ENCODE data around the gene ATG4C.

Gene ATG4C

GRCh38 chr1:62841587-62842169 is 57.7 kb downstream of the ATG4C start:
- peak; percentile 63 for DNase-seq (ENCODE audit: low spot score)

DNA sequence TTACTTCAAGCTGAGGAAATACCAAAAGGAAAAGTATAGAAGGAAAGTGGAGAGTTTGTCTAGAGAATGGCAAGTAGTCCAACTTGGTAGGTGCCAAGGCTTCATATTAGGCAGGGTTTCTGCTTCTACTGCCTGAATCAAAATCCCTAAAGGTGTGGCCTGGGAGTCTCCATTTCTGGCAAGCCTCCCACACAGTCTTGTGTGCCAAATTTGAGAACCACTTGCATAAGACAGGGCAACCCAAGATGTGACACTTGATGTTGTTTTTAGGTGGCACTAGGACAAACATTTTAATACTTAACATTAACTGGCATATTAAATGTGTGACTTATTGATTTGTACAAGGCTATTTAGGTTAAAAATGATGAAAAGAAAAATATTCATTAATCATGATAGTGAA is 60.1 kb downstream of the ATG4C start:
- DNase-seq (ENCODE audit: low spot score): no peak

DNA sequence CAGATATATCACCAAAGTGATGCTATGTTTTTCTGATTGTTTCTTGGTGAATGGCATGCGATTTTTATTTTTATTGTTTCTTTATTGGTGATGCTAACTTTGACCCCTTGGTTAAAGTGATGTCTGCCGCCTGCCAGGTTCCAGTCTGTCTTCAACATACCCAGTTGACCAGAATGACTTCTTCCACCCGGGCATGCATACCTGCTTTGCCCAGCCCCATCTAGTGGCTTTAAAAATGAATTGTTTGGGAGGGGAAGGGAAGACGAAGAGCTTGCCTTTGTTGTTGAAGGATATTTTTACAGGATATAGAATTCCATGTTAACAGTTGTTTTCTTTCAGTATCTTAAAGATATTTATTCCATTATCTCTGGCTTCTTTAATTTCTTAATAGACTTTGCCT is 65.1 kb downstream of the ATG4C start:
- no peak for DNase-seq (ENCODE audit: low spot score)

DNA sequence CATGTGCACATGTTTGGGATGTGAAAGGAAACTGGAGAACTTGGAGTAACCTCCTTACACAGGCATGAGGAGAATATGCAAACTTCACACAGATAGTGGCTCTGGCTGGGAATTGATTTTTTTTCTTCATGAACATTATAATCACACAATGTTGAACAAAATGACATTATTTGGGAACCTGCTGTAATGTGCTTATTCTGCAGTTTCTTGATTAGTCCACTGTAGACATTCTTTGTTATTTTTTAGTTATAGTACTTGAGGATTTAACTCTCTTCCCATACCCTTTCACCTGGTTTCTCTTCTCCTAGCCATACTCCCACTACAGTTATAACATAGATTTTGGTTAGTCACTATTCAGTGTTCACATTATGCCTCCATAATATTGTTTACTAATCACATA is 68.3 kb downstream of the ATG4C start:
- no peak for DNase-seq (ENCODE audit: low spot score)

GRCh38 chr1:62856960-62857359 is 73.0 kb downstream of the ATG4C start:
- DNase-seq (ENCODE audit: low spot score): no peak

- DNase-seq (ENCODE audit: low spot score): no peak
These were observed 85.4 kb downstream of the ATG4C start for GRCh38 chr1:62869217-62869754.

DNA sequence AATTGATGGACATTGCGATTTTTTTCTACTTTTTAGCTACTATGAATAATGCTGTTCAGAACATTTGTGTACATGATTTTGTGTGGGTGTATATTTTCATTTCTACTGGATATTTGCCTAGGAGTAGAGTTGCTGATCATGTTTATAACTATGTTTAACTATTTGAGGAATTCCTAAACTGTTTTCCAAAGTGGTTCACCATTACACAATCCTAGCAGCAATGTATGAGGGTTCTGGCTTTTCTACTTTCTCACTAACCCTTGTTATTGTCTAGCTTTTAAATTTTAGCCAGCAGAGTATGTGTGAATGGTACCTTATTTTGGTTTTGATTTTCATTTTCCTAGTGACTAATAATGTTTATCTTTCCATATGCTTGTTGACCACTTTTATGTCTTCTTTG is 86.2 kb downstream of the ATG4C start:
- no peak for DNase-seq (ENCODE audit: low spot score)

DNA sequence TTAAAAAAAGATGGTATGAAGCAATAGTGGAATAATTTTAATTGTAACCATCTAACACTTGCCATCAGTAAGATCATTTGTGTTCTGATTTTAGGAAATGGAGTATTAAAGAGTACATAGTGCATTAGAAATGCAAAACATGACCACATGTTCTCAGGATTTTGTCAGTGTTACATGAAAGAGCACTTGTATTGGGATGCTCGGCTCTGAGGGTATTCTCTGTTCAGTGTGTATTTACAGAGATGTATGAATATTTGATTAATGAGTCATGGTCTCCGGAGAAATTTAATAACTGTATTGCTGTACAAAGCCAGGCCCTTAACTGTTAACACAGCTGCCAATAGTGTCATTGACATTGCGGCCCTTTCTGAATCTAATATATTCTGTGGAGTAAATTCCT is 91.7 kb downstream of the ATG4C start:
- DNase-seq (ENCODE audit: low spot score): no peak

- no peak for DNase-seq (ENCODE audit: low spot score)
These were observed 92.6 kb downstream of the ATG4C start for GRCh38 chr1:62876535-62876934.

DNA sequence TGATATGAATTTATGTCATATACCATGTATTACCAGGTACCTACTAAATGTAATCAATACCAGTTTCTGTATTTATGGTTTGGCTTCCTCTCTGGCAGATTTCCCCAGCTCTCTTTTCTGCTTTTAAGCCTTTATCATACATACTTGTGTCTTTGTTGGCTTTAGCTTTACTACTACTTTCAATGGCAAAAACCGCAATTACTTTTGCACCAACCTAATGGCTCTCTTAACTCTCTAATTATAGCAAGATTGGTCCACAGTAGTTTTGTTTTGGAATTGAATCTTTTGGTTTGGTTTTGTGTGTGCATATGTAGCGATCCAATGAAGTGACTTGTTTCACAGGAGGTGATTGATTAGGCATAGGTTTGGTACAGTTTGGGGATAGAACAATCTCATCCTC is 93.6 kb downstream of the ATG4C start:
- no peak for DNase-seq (ENCODE audit: low spot score)

GRCh38 chr1:62879962-62880361 is 96.0 kb downstream of the ATG4C start:
- no peak for DNase-seq (ENCODE audit: low spot score)

DNA sequence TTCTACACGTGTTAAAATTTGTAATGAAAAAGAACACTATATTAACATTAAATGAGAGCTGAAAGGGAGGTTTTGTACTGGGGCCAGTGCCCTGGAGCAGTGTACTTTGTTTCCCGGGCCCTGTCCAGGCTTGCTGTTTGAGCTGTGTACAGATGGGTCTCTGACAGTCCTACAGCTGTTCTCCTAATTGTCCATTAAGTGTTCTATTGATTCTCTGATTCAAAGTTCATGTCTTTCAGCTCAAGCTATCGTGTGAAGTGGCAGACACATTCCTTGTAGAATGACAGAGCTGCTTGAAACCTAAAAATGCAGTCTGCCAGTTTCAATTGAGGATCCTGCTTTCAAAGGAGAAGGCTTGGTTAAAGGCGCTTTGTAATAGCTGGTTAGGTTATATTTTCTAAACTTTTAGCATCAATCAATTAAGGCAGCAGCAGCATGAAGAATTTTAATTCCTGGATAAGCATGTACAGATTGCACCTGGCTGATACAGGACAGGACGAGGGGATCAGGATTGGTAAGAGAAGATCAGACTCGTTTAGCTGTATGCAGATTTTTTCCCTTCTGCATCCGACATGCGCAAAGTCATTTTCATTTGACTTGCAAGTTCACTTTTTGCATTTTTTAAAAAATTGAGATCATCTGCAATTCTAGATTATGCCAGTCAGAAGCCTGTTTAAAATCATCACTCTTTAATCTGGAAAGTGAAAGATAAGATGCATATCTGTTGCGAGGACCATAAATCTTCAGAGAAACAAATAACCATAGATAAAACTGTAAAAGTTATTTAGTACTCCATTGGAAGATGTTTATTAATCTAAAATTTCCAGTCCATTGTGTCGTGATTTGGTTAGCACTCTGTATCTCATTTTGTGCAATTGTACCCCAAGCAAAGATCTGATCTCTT is 98.5 kb downstream of the ATG4C start:
- no peak for DNase-seq (ENCODE audit: low spot score)

DNA sequence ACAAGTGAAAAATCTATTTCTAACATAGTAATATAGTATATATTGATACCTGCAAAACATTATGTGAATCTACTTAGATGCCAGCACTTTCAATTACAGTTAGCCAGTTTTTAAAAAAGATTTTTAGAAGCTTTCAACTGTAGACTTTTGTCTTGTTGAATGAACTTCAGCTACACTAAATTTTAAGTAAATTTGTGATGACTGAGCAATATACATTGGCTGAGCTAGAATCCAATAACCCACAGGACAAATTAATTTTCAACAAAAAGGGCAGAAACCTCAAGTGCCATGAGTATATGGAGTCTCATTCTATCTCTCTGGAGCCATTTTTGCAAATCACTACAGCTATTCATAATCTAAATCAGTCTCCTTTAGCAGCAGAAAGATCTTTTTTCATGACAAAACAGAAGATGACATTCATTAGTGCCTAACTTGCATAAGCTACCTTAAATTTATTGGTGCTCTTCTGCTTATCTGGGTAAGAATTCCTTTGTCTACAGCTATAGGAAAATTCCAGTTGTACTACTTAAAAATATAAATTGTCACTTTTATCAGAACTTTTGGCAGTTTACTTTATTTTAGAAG is 100.3 kb downstream of the ATG4C start:
- no peak for DNase-seq (ENCODE audit: low spot score)

GRCh38 chr1:62887799-62888507 is 104.0 kb downstream of the ATG4C start:
- no peak for DNase-seq (ENCODE audit: low spot score)

GRCh38 chr1:62891956-62892562 is 108.1 kb downstream of the ATG4C start:
- DNase-seq (ENCODE audit: low spot score): no peak

DNA sequence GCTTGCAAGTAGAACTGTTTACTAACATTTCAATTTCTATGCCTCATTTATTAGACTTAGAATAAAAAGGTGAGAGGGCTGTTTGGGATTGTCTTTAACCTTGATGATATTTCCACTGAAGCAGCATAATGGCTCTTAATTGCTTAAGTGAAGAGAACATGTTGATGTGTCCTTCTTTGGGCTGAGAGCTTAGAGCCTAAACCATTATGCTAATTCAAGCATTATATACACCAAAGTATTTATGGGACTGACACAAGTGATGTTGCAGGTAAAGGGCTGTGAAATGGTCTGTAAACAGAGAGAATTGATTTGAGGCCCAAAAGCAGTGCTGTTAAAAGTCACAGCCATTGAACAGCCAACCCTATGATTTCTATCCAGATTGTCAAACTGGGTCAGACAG is 113.9 kb downstream of the ATG4C start:
- DNase-seq (ENCODE audit: low spot score): no peak

- no peak for DNase-seq (ENCODE audit: low spot score)
These were observed 116.6 kb downstream of the ATG4C start for GRCh38 chr1:62900566-62900965.

DNA sequence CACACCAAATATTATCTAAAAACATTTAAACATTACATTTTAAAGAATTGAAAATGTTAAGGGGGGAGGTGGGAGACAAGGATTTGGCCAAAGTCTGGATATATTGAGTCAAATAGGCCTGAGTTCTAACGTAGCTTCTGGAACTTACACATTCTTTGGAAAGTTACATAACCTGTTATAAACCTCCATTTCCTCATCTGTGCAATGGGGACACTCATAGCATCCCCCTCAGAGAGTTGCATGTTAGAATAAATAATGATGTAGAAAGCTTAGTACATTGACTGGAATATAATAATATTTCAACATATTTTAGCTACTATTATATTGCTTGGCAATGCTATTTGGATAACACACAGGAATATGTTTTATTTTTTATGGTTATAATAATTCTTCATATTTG is 117.7 kb downstream of the ATG4C start:
- DNase-seq (ENCODE audit: low spot score): no peak

DNA sequence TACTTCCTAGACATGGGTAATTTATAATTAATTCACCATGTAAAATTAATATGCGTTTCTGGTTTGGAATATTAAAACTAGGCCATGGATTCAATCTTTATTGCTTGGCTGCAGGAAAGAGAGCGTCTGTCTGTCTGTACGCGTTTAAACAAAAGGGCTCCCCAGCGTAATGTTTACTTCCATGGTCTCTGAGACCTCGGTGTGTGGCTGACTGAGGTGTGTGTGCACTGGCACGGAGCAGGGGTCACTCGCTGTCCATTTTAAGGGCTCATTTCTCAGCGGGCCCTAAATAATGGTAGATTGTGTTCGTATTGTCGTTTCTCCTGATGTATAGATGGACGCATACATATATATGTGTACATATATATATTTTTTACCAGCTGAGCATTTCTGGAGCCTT is 119.6 kb downstream of the ATG4C start:
- no peak for DNase-seq (ENCODE audit: low spot score)

DNA sequence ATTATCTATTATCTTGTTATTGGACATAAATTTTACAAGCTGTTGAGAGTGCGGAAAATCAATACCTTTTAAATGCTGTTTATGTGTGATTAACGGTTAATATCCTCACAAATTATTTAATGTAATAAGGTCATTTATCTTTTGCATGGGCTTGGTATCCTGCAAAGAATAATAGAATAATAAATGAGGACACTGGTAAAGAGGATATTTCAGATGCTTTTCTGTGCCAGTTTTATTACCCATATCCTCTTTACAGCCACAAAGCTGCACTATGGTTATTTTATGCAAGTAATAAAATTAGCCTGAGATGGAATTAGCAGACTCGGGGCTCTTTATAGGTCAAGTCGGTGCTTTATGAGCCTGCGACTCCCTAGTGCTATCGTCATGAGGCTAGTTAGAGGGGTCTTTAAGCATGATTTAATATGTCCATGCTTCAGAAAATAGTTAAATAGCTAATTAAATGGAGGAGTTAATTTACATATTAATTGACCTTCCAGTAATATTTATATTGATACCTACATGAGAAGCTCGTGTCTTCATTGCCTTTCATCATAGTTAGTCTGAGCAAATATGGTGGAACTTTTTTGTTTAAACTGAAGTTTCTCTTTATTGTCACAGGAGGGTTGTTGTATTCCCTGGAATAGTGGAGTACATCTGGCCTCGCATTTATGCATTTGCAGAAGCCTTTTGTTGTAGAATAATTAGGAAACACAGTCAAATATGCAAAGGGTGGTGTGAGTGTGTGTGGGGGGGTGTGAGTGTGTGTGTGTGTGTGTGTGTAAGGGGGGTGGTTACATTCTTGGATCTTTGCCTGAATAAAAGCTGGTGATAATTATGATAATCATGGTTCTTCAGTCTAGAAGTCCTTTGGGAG is 120.3 kb downstream of the ATG4C start:
- DNase-seq (ENCODE audit: low spot score): no peak

GRCh38 chr1:62904856-62905225 is 120.9 kb downstream of the ATG4C start:
- no peak for DNase-seq (ENCODE audit: low spot score)
